NCI-H526 treated with DMSO at 0.1 percent for 48 hours (cell line): Measurements from ENCODE around the gene PSG11.
"Not testable (repeated sequence)": the region's sequence is repeated elsewhere in the genome, so short reads cannot be mapped to it uniquely, and the experiment has no call there.

Experiments used
- DNase-seq: peaks from one replicate; lab custom pipeline; 2025; lab: John Stamatoyannopoulos, UW

The PSG11 gene

GRCh38 chr19:43026369-43026768, at the start of gene PSG11:
Gene PSG11, minus strand, starts transcription at chr19:43026469. Its CDS starts 97 bp downstream, at chr19:43026372.
- not testable (repeated sequence) for DNase-seq

- not testable (repeated sequence) for DNase-seq
These were observed 36.1 kb upstream of the PSG11 start for GRCh38 chr19:43062418-43062817.

- DNase-seq = not testable (repeated sequence)
These were observed 35.1 kb upstream of the PSG11 start for GRCh38 chr19:43061326-43061725.

- not testable (repeated sequence) for DNase-seq
These were observed 34.0 kb upstream of the PSG11 start for GRCh38 chr19:43060254-43060653.

GRCh38 chr19:43059482-43059881, 33.2 kb upstream of the PSG11 start:
- not testable (repeated sequence) for DNase-seq

GRCh38 chr19:43058440-43058839, 32.2 kb upstream of the PSG11 start:
- not testable (repeated sequence) for DNase-seq

GRCh38 chr19:43047966-43048365, 21.7 kb upstream of the PSG11 start:
- not testable (repeated sequence) for DNase-seq

GRCh38 chr19:43046578-43046977, 20.3 kb upstream of the PSG11 start:
- not testable (repeated sequence) for DNase-seq

GRCh38 chr19:43043492-43044180, 17.4 kb upstream of the PSG11 start:
- DNase-seq = not testable (repeated sequence)

GRCh38 chr19:43031645-43032044, 5.4 kb upstream of the PSG11 start:
- DNase-seq = not testable (repeated sequence)

- no peak for DNase-seq
These were observed 2.6 kb upstream of the PSG11 start for GRCh38 chr19:43028866-43029265.

GRCh38 chr19:43027985-43028384, 1.7 kb upstream of the PSG11 start:
- not testable (repeated sequence) for DNase-seq

GRCh38 chr19:43027061-43027460, 792 bp upstream of the PSG11 start:
- not testable (repeated sequence) for DNase-seq

GRCh38 chr19:43022098-43022497, 4.2 kb downstream of the PSG11 start:
- DNase-seq = not testable (repeated sequence)

- not testable (repeated sequence) for DNase-seq
These were observed 4.6 kb downstream of the PSG11 start for GRCh38 chr19:43021629-43022028.

GRCh38 chr19:43019588-43019987, 6.7 kb downstream of the PSG11 start:
- not testable (repeated sequence) for DNase-seq

- not testable (repeated sequence) for DNase-seq
These were observed 20.4 kb downstream of the PSG11 start for GRCh38 chr19:43005841-43006240.

- DNase-seq = not testable (repeated sequence)
These were observed 21.4 kb downstream of the PSG11 start for GRCh38 chr19:43004846-43005245.

- not testable (repeated sequence) for DNase-seq
These were observed 22.6 kb downstream of the PSG11 start for GRCh38 chr19:43003634-43004033.

- DNase-seq = not testable (repeated sequence)
These were observed 23.3 kb downstream of the PSG11 start for GRCh38 chr19:43002948-43003347.

GRCh38 chr19:42996161-42996560, 30.1 kb downstream of the PSG11 start:
- DNase-seq = not testable (repeated sequence)

GRCh38 chr19:42992029-42992604, 34.2 kb downstream of the PSG11 start:
- DNase-seq = not testable (repeated sequence)

GRCh38 chr19:42989851-42990250, 36.4 kb downstream of the PSG11 start:
- peak; percentile 68 for DNase-seq
